ENCODE measurements around the gene UBE2H. TPM values are rescaled to one million over a fixed set of nuclear protein-coding genes. Genes with fewer than 3 reads are reported as not detected.
A peak's percentile ranks its signal among the peaks of the same experiment; 100 is the strongest.
"Not testable (repeated sequence)": the region's sequence is repeated elsewhere in the genome, so short reads cannot be mapped to it uniquely, and the experiment has no call there.

Gene UBE2H
- total RNA-seq, 4 donors from 2014 or later: 68.3 to 123 (median 91.4) TPM

- DNase-seq (ENCODE audit: extremely low spot score): no peak
- Histone ChIP-seq H3K4me3 (no peak overlapping the region), H3K4me1 (peaks cover 3 to 6% (median 5%) of the 10 kb centered on the region in 4 donors), H3K27ac (replicated peaks in 1 of 4) (no peak overlapping the region), H3K36me3 (no peaks in the 10 kb centered on the region), H3K9me3 (no peaks in the 10 kb centered on the region), H3K27me3 (no peaks in the 10 kb centered on the region)
- TF ChIP-seq, protein P1, sequence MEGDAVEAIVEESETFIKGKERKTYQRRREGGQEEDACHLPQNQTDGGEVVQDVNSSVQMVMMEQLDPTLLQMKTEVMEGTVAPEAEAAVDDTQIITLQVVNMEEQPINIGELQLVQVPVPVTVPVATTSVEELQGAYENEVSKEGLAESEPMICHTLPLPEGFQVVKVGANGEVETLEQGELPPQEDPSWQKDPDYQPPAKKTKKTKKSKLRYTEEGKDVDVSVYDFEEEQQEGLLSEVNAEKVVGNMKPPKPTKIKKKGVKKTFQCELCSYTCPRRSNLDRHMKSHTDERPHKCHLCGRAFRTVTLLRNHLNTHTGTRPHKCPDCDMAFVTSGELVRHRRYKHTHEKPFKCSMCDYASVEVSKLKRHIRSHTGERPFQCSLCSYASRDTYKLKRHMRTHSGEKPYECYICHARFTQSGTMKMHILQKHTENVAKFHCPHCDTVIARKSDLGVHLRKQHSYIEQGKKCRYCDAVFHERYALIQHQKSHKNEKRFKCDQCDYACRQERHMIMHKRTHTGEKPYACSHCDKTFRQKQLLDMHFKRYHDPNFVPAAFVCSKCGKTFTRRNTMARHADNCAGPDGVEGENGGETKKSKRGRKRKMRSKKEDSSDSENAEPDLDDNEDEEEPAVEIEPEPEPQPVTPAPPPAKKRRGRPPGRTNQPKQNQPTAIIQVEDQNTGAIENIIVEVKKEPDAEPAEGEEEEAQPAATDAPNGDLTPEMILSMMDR (IDR thresholded peaks at IDR 0.05): no peak
- TF ChIP-seq POLR2AphosphoS5 (IDR thresholded peaks at IDR 0.05): no peak
- no peak for TF ChIP-seq POLR2A (IDR thresholded peaks at IDR 0.05; ENCODE audit: low read depth)
- no peak for TF ChIP-seq EP300 (IDR thresholded peaks at IDR 0.05)
- 81% methylated on average over 1 of the region's 1 CpG for WGBS
- intact Hi-C loops (cut with DNase I): no loop called here
Observed at GRCh38 chr7:129975309-129975708, 22.5 kb upstream of the UBE2H start.

DNA sequence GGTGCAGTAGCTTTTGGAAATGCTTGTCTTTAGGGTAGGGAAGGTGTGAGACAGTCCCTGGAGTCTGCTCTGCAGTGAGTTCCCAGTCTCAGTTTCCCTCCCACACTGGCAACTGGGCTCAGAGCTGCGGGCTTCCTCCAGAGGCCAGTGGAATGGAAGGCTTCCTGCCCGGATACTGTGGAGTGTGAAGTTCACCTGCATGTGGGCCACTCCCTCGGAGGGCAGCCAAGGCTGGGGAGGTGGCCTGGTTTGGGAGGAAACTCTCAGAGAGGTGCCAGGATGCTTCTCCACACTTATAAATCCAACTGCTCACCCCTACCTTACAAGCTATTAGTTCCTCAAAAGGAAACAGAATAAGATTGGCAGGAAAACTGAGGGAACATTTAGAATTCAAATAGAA is 18.1 kb upstream of the UBE2H start:
- WGBS: 80% methylated on average over 2 of the region's 3 CpGs
- intact Hi-C loops (cut with DNase I): no loop called here

GRCh38 chr7:129969881-129970446 is 17.2 kb upstream of the UBE2H start:
- no peaks in the 10 kb centered on the region for H3K27me3 ChIP-seq
- TF ChIP-seq POLR2A (IDR thresholded peaks at IDR 0.05; ENCODE audit: low read depth) (no peak), POLR2AphosphoS5 (IDR thresholded peaks at IDR 0.05) (peak; percentile 32 to 48)
- H3K9me3 ChIP-seq: no peaks in the 10 kb centered on the region
- peaks cover 9 to 16% (median 12%) of the 10 kb centered on the region in 4 donors for H3K4me1 ChIP-seq
- intact Hi-C loops (cut with DNase I): no loop called here
- H3K4me3 ChIP-seq: no peak overlapping the region
- H3K36me3 ChIP-seq: no peaks in the 10 kb centered on the region
- DNase-seq (ENCODE audit: extremely low spot score): no peak
- WGBS: 50% methylated on average over 3 of the region's 3 CpGs
- peak overlapping the region; percentile 43 to 64 (median 48) for H3K27ac ChIP-seq (replicated peaks in 1 of 4)

More for the DNA sequence above, 18.1 kb upstream of the UBE2H start:
- no peak for DNase-seq (ENCODE audit: extremely low spot score)
- H3K4me3 ChIP-seq: no peak overlapping the region
- H3K27ac ChIP-seq (replicated peaks in 1 of 4): peak overlapping the region in 3 of 4 donors; percentile 43 to 64 (median 49)
- no peaks in the 10 kb centered on the region for H3K9me3 ChIP-seq
- TF ChIP-seq POLR2AphosphoS5 (IDR thresholded peaks at IDR 0.05) (no peak), EP300 (IDR thresholded peaks at IDR 0.05) (no peak), POLR2A (IDR thresholded peaks at IDR 0.05; ENCODE audit: low read depth) (no peak)
- TF ChIP-seq, protein P1 (IDR thresholded peaks at IDR 0.05): no peak
- no peaks in the 10 kb centered on the region for H3K27me3 ChIP-seq
- peaks cover 9 to 16% (median 12%) of the 10 kb centered on the region in 4 donors for H3K4me1 ChIP-seq
- H3K36me3 ChIP-seq: no peaks in the 10 kb centered on the region

- H3K9me3 ChIP-seq: no peaks in the 10 kb centered on the region
- peak overlapping the region in 1 of 4 donors; percentile 8 for H3K27ac ChIP-seq (replicated peaks in 1 of 4)
- peaks cover 9 to 16% (median 12%) of the 10 kb centered on the region in 4 donors for H3K4me1 ChIP-seq
- no peak for DNase-seq (ENCODE audit: extremely low spot score)
- intact Hi-C loops (cut with DNase I): no loop called here
- no peaks in the 10 kb centered on the region for H3K27me3 ChIP-seq
- whole genome bisulfite sequencing: 65% methylated on average over 11 of the region's 11 CpGs
- TF ChIP-seq, protein P1 (IDR thresholded peaks at IDR 0.05): no peak
- no peak for TF ChIP-seq EP300 (IDR thresholded peaks at IDR 0.05)
- no peak overlapping the region for H3K4me3 ChIP-seq
- no peaks in the 10 kb centered on the region for H3K36me3 ChIP-seq
Observed at GRCh38 chr7:129968592-129969383, 16.0 kb upstream of the UBE2H start.

- H3K4me1 ChIP-seq; intact Hi-C loops (cut with DNase I); DNase-seq (ENCODE audit: extremely low spot score); H3K9me3 ChIP-seq; H3K27ac ChIP-seq (replicated peaks in 1 of 4); H3K4me3 ChIP-seq; H3K36me3 ChIP-seq; H3K27me3 ChIP-seq: not testable (repeated sequence)
- 94% methylated on average over 4 of the region's 4 CpGs for WGBS
Observed at GRCh38 chr7:129960204-129960475, 7.4 kb upstream of the UBE2H start.
